ENCODE data around the gene HCAR2. TPM values are rescaled to one million over a fixed set of nuclear protein-coding genes. Genes with fewer than 3 reads are reported as not detected.

Gene HCAR2
- total and polyA plus RNA-seq, 2 of the 4 experiments (the other 2 are of a cell fraction), result not detected

- ATAC-seq (ENCODE audit: low read depth) (no peak), DNase-seq (no peak)
- in situ Hi-C loops (cut with MboI; ENCODE audit: low sequenced_read_pairs) (no loop called here), intact Hi-C loops (cut with micrococcal nuclease) (no loop called here), dilution Hi-C loops (cut with HindIII; ENCODE audit: low sequenced_read_pairs, unreplicated experiment) (no loop called here)
- POLR2A ChIA-PET (ENCODE audit: unreplicated experiment), result no interaction called here
- BruUV-seq (replicated peaks), result no TSS peak
- no peak overlapping the region for H2AK9ac ChIP-seq (replicated peaks; ENCODE audit: low read depth, low read length, poor library complexity)
- H3K79me1 ChIP-seq (ENCODE audit: low read depth in 1 of 2, low read length in 2 of 2), result no peaks in the 10 kb centered on the region
- CTCF ChIA-PET, result no interaction called here
- TF ChIP-seq RFX5 (IDR thresholded peaks at IDR 0.05; ENCODE audit: low read depth, low read length), result no peak
- no peak for TF ChIP-seq NFE2L2 (IDR thresholded peaks at IDR 0.05; ENCODE audit: low read depth, low read length)
- no peak for TF ChIP-seq RAD21 (IDR thresholded peaks at IDR 0.05; ENCODE audit: low read length)
- TF ChIP-seq RCOR1 (IDR thresholded peaks at IDR 0.05; ENCODE audit: insufficient replicate concordance, low read length), result no peak
- TF ChIP-seq MXI1 (IDR thresholded peaks at IDR 0.05; ENCODE audit: borderline replicate concordance, low read depth, low read length), result no peak
- no peak for TF ChIP-seq SMC3 (IDR thresholded peaks at IDR 0.05; ENCODE audit: low read depth, low read length)
- TF ChIP-seq MAZ (IDR thresholded peaks at IDR 0.05; ENCODE audit: borderline replicate concordance, low read depth, low read length), result no peak
- TF ChIP-seq BHLHE40 (IDR thresholded peaks at IDR 0.05; ENCODE audit: low read depth, low read length), result no peak
- TF ChIP-seq CTCF (conservative IDR thresholded peaks at IDR 0.05; ENCODE audit: low read depth, low read length), result no peak
- TF ChIP-seq CHD1 (IDR thresholded peaks at IDR 0.05; ENCODE audit: low read depth, low read length), result no peak
- H3K14ac ChIP-seq (replicated peaks; ENCODE audit: low read depth, low read length), result no peak overlapping the region
- H3K27ac ChIP-seq (ENCODE audit: insufficient read depth, low read length), result no peak overlapping the region
- H3K36me3 ChIP-seq (ENCODE audit: control insufficient read depth, insufficient read depth, low read length), result no peaks in the 10 kb centered on the region
- no peak overlapping the region for H2BK5ac ChIP-seq (ENCODE audit: low read depth, low read length, poor library complexity, severe bottlenecking)
- H3K4me1 ChIP-seq (ENCODE audit: control insufficient read depth, insufficient read depth, low read length), result no peaks in the 10 kb centered on the region
- H2BK120ac ChIP-seq (ENCODE audit: low read depth, low read length), result no peak overlapping the region
- WGBS, 2 experiments (ENCODE audit: extremely low coverage in 2 of 2, insufficient read length in 1 of 2), result 100% methylated on average over 1 of the region's 3 CpGs; no CpG with 5 or more reads in 1 of the 2 experiments
- H3K4me2 ChIP-seq (ENCODE audit: low read depth, low read length), result no peak overlapping the region
- no peak overlapping the region for H3K56ac ChIP-seq (ENCODE audit: extremely low read depth, insufficient read depth, low read length)
- no peak overlapping the region for H3K4me3 ChIP-seq (ENCODE audit: insufficient read depth, low read depth, low read length)
- no peak overlapping the region for H2AFZ ChIP-seq (replicated peaks; ENCODE audit: low read length, poor library complexity)
- H2BK15ac ChIP-seq (ENCODE audit: low read depth, low read length), result no peak overlapping the region
- H3K23ac ChIP-seq (ENCODE audit: low read depth, low read length), result no peak overlapping the region
- H3K27me3 ChIP-seq (ENCODE audit: control insufficient read depth, insufficient read depth, low read length), result no peaks in the 10 kb centered on the region
- H2AK5ac ChIP-seq (ENCODE audit: low read depth, low read length), result no peak overlapping the region; the same call in 1 of the 2 replicates
- H3K9ac ChIP-seq (ENCODE audit: low read depth, low read length), result no peak overlapping the region
- H4K5ac ChIP-seq (ENCODE audit: low read depth, low read length), result no peak overlapping the region
- H3K9me1 ChIP-seq (ENCODE audit: insufficient read depth, low read length), result no peaks in the 10 kb centered on the region; the same call in none of the 2 replicates
- no peak overlapping the region for H2BK20ac ChIP-seq (ENCODE audit: low read depth, low read length)
- H3K4ac ChIP-seq (ENCODE audit: low read depth, low read length), result no peak overlapping the region
- H4K20me1 ChIP-seq (ENCODE audit: insufficient read depth, low read length), result no peaks in the 10 kb centered on the region
- H4K8ac ChIP-seq (ENCODE audit: low read depth in 2 of 2, low read length in 2 of 2), result no peak overlapping the region
- no peak overlapping the region for H3K18ac ChIP-seq (ENCODE audit: low read depth, low read length)
- H4K91ac ChIP-seq (ENCODE audit: insufficient read depth, low read depth, low read length), result no peak overlapping the region
- no peaks in the 10 kb centered on the region for H3K9me3 ChIP-seq (ENCODE audit: control insufficient read depth, insufficient read depth, low read length)
Observed at GRCh38 chr12:122688291-122688690, 14.9 kb downstream of the HCAR2 start.
